Activated naive CD4-positive, alpha-beta T cell treated with anti-CD3 and anti-CD28 coated beads, Interleukin-2, amount 50 U/mL, for 72 hours (primary cell): Measurements from ENCODE around the gene GRAMD1B. TPM values are rescaled to one million over a fixed set of nuclear protein-coding genes. Genes with fewer than 3 reads are reported as not detected.

Source experiments
- ATAC-seq, 2 donors: fragments of 150-1000 bp; cut with Tn5 transposase; 2 replicates each; pipeline ENCODE4 v1.10.0; 2021; ENCODE audit warnings: mild to moderate bottlenecking in 2 of 2, moderate library complexity in 2 of 2
- DNase-seq, 2 donors: peaks; one replicate each; pipeline ENCODE4 v3.0.0; 2021 to 2022; ENCODE audit warnings: low spot score in 2 of 2
- H3K27ac Mint-ChIP-seq, 2 donors: one replicate each; pipeline ENCODE4 v1.8.0; 2022; ENCODE audit warnings: mild to moderate bottlenecking in 2 of 2, mixed read lengths in 2 of 2
- H3K36me3 Mint-ChIP-seq, 2 donors: one replicate each; pipeline ENCODE4 v1.8.0; 2022; ENCODE audit warnings: mixed read lengths in 2 of 2
- H3K9me3 Mint-ChIP-seq, 2 donors: one replicate each; pipeline ENCODE4 v1.8.0; 2022; ENCODE audit warnings: mixed read lengths in 2 of 2
- total RNA-seq, 2 donors: library from RNA; stranded (reverse); gene quantifications; one replicate each; pipeline ENCODE4 v1.2.3, GENCODE V29; 2022

Gene GRAMD1B
- 10 to 100 TPM; 36.7 to 66.2 TPM for total RNA-seq

DNA sequence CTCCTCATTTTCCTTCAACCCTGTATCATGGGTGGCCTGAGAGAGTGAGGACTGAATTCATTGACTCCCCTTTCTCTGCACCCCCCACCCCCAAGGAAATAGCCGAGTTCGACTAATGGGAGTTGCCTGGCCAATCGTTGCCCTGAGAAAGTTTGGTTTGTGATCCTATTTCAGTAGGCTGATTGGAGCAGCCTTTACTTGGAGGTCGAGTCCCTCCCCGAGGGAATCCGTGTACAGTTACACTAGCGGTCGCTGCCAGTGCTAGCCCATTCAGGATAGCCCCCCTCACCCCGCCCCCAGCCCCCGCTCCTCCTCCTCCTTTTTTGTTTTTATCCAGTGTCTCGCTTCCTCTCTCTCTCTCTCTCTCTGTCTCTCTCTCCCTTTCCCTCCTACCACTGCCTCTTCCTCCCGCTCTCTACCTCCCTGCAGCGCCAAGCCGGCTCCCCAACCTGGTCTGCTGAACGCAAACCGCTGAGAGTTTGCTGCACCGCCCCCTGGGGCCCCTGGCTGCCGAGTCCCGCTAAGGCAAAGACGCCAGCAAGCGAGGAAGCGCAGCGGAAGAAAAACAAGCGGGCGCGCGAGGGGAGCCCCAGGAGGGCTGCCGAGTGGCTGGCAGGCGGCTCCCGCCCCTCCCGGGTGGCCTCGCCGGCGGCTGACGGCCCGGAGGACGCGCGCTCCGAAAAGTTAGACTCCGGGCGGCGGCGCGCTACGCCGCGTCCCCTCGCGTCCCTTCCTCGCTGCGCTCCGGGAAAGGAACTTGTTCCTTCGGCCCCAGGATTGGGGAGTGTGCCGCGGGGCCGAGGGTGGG is at the start of gene GRAMD1B:
GRAMD1B (plus strand) TSS at position 357 of the 808 bp plus-strand sequence. CDS start 524 bp downstream, outside the sequence.
- DNase-seq, result peak; percentile 73 to 77
- H3K9me3 Mint-ChIP-seq, result no peaks in the 10 kb centered on the region
- ATAC-seq, result peak; percentile 38 to 71
- peaks cover 12 to 36% of the 10 kb centered on the region in 2 donors for H3K36me3 Mint-ChIP-seq
- peak within 1 kb of the TSS; percentile 85 to 88 for H3K27ac Mint-ChIP-seq

DNA sequence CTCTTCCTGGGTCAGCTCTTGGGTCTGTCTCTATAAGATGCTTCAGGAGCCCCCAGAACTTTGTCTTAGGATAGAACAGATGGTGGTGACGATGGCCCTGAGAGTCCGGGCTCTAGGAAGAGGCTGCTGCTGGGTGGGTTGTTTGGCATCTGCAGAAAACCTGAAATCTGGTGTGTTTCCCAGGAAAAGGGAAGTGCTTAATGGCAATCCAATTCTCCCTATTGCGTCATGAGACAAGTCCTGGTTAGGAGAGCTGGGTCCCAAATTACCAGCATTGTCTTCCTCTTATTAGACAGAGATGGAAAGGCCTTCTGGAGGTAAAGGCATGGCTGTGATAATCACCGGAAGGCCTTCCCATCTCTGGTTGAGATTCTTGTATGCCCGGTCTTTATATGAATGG is 48.9 kb upstream of the GRAMD1B start:
- Mint-ChIP-seq H3K27ac (peak overlapping the region in 1 of 2 donors; percentile 32), H3K36me3 (peaks cover 0 to 16% of the 10 kb centered on the region in 2 donors), H3K9me3 (no peaks in the 10 kb centered on the region)
- DNase-seq (no peak), ATAC-seq (no peak)

DNA sequence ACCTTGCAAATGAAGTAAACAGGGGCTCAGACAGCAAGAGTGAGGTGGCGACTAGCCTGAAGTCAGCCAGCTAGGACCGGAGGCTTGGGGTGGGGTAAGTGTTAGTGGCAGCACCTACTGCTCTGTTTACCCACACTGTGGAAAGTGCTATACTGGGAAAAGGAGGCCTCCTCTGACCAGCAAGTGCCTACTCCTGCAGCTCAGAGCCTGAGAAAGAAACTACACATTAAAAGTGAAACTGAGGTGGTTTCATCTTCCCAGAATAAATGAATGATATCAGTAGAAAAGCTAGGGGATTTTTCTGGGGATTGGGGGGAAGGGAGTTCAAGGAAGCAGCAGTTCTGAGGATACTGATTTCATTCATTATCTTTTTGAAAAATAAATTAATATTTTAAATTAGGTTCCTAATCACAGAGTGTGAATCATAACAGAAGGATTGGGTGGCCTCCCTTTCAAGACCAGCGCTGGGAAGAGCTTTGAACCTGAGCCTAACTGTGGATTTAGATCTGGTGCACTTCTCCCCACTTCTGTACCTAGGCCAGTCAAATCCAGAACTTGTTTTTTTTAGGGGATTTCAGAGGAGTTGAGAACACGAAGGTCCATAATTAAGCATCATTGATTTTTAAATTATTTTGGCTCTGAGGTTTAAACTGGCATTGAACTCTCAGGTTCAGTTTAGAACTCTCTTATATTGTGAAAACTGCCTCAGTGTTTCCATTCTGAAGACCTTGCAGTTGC is 48.1 kb upstream of the GRAMD1B start:
- peak; percentile 88 to 91 for ATAC-seq
- no peaks in the 10 kb centered on the region for H3K9me3 Mint-ChIP-seq
- peaks cover 0 to 11% of the 10 kb centered on the region in 2 donors for H3K36me3 Mint-ChIP-seq
- H3K27ac Mint-ChIP-seq, result peak overlapping the region in 1 of 2 donors; percentile 99
- peak; percentile 64 to 75 for DNase-seq

DNA sequence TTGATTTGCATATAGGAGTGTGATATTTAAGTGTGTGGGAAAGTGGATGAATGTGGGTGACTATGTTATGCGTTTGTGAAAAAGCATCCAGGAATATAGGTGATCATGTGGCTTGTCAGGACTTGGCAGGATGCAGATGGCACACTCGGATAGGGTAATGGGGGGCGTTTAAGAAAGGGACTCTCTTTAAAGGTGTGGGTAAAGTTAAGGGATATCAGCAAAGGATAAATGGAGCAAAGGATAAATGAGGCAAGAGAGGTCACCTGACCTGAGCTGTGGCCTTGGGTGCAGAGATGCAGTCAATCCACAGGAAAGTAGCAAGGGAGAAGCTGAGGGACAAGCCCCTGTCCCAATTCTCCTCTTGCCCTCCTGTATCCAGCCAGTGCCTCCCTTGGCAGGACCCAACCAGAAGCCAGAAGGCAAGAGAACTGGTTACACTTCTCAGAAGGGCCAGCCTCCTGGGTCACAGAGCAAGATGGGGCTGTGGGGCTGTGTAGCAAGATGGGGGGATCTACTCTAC is 47.5 kb upstream of the GRAMD1B start:
- Mint-ChIP-seq H3K27ac (peak overlapping the region in 1 of 2 donors; percentile 99), H3K9me3 (no peaks in the 10 kb centered on the region), H3K36me3 (peaks cover 0 to 7% of the 10 kb centered on the region in 2 donors)
- ATAC-seq (peak in 1 of 2 donors; percentile 2), DNase-seq (no peak)

DNA sequence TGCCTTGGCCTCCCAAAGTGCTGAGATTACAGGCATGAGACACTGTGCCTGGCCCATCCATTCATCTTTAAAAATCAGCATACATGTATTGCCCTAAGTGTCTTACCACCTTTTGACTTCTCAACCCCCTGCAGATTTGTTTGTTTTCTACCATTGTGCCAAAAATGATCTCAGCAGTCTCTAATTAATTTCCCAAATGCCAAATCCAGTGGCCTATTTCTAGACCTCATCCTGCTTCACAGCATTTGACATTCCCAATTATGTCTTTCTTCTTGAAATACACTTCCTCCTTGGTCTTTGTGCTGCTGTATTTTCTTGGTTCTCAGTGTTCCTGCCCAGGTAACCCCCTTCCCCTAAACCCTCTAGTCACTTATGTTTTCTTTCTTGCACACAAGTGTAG is 46.0 kb upstream of the GRAMD1B start:
- DNase-seq (no peak), ATAC-seq (no peak)
- no peak overlapping the region for H3K27ac Mint-ChIP-seq
- peaks cover 0 to 7% of the 10 kb centered on the region in 2 donors for H3K36me3 Mint-ChIP-seq
- no peaks in the 10 kb centered on the region for H3K9me3 Mint-ChIP-seq

DNA sequence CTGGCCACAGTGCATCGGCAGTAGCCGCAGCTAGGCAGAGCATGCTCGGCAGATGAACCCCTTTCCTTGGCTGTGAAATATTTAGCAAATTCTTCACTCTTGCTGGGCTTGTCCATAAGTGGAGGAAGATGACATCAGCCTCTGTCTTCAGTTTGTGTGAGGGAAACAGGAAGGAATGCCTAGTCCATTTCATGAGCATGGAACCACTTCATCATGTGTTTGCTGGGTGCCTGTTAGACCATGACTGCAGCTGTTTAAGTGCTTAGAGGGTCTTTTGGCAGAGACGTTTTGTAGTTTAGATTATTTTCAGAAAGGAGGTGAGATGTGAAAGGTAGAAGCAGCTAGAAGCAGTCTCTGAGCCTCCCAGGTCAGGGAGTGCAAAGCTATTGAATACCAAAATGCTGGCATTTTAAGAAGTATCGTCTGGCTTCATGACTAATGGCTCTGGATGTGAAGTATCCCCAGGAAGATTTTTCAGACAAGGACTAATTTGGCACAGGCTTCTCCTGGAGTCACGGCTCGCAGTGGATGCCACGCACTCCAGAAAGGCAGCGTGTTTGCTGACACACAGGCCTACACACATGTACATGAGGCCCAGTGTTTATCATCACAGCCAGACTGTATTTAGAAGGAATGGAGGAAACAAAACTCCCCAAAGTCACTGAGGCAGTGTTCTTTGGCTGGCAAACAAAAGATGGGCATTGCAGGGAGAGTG is 43.1 kb upstream of the GRAMD1B start:
- DNase-seq (no peak), ATAC-seq (no peak)
- Mint-ChIP-seq H3K36me3 (no peaks in the 10 kb centered on the region), H3K27ac (no peak overlapping the region), H3K9me3 (no peaks in the 10 kb centered on the region)

DNA sequence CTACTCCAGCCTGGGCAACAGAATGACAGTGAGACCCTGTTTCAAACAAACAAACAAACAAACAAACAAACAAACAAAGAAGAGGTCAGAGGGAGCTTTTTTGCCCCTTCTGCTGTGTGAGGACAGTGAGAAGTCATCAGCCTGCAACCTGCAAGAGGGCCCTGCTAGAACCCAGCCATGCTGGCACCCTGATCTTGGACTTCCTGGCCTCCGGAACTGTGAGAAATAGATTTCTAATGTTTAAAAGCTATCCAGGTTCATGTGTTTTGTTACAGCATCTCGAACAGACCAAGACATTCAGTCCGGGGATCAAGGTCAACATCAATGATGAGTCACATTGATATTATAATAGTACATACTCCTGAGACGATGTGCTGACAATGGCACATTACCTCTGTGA is 41.4 kb upstream of the GRAMD1B start:
- Mint-ChIP-seq H3K9me3 (no peaks in the 10 kb centered on the region), H3K27ac (no peak overlapping the region), H3K36me3 (no peaks in the 10 kb centered on the region)
- DNase-seq, result no peak
- ATAC-seq, result no peak

DNA sequence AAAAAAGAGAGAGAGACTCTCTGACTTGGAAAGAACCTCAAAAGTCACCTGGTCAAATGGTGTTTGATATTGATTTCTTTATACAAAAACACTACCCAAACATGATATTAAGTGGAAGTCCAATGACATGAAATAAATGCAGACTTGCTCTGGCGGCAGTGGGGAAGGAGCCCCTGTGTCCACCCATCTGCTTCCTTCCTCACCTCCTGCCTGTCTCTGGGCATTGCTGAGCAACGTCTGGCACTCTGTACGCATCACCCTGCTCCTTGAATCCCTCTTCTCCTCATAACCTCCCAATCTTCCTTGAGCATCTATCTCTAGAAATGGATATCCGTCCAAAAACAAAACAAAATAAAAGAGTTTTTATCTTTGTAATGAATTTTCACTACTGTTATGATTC is 39.9 kb upstream of the GRAMD1B start:
- no peak overlapping the region for H3K27ac Mint-ChIP-seq
- H3K9me3 Mint-ChIP-seq, result no peaks in the 10 kb centered on the region
- no peaks in the 10 kb centered on the region for H3K36me3 Mint-ChIP-seq
- ATAC-seq, result no peak
- no peak for DNase-seq

DNA sequence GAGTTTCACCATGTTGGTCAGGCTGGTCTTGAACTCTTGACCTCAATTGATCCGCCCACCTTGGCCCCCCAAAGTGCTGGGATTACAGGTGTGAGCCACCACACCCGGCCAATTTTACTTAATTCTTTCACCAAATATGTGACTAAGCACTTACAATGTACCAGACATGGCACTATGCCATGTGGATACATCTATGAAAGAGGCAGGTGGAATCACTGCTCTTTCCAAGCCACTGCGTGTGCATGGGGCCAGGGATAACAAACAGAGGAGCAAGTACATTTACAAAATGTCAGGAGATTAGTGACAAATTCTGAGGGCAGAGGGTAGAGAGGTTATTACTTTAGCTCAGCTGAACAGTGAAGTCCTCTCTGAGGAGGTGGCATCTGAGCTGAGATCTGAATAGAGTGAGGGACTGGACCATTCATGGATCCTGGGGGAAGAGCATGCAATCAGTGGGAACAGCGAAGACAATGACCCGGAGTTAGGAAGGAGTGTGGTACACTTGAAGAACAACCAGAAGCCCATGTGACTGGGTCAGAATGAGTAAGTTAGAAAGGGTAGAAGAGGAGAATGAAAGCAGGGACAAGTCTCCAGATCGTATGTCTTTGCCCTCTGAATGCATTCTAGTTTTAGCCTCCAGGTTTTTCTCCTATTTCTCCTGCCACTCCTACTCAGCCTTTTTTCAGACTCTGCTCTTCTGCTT is 38.3 kb upstream of the GRAMD1B start:
- no peak overlapping the region for H3K27ac Mint-ChIP-seq
- DNase-seq (no peak), ATAC-seq (no peak)
- no peaks in the 10 kb centered on the region for H3K9me3 Mint-ChIP-seq
- H3K36me3 Mint-ChIP-seq, result no peaks in the 10 kb centered on the region

DNA sequence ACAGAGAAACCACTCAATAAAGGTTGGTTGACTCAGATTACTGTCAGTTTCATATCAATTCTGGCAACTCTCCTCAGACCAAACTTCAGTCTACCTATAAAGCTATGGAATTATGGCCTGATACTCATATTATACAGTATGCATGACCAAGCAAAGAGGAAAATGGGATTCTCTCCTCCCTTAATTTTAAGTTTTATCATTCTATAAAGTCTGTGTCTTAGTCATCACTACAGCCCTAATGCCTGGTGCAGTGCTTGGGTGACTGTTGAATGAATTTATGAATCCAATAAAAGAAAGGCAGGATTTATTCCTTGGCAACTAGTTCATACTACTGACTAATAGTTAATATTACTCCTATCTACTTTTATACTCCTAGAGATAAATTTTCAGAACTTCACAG is 37.6 kb upstream of the GRAMD1B start:
- DNase-seq (no peak), ATAC-seq (no peak)
- H3K36me3 Mint-ChIP-seq, result no peaks in the 10 kb centered on the region
- no peaks in the 10 kb centered on the region for H3K9me3 Mint-ChIP-seq
- no peak overlapping the region for H3K27ac Mint-ChIP-seq

DNA sequence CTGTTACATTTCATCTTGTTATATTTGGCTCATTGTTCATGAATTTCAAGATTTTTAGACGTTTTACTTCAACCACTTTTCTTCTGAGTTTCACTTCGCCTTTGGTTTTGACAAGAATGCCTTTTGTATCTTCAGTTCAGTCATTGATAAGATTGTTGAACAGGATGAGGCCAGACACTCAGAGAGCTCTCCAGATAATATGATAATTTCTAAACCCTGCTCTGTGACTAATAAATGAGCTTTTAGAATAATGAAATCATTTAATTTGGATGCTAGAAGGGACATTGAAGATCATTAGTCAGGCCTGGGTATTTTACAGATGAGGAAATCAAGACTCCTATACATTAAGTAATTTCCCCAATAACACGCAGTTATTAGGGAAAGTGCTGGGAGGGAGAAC is 37.2 kb upstream of the GRAMD1B start:
- H3K27ac Mint-ChIP-seq, result no peak overlapping the region
- DNase-seq (no peak), ATAC-seq (no peak)
- no peaks in the 10 kb centered on the region for H3K9me3 Mint-ChIP-seq
- peaks cover 0 to 4% of the 10 kb centered on the region in 2 donors for H3K36me3 Mint-ChIP-seq

DNA sequence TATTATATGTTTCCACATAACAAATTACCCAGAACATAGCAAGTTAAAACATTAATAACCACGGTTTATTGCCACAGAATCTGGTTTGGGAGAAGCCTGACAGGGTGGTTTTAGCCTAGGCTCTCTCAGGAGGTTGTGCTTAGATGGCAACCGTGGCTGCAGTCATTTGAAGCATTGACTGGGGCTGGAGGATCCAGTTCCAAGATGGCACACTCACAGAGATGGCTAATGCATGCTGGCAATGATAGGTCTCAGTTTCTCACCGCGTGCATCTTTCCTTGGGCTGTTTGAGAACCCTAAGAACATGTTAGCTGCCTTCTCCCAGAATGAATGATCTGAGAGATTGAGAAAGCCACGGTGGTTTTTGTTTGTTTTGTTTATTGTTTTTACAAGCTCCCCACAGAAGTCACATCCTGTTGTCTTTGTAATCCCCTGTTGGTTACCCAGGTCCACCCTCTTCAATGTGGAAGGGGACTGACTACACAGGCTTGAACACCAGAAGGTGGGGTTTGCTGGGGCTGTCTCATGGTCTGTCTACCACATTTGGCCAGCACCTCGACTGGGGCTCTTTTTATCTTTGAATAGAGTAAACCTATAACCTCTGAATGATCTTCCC is 36.6 kb upstream of the GRAMD1B start:
- no peaks in the 10 kb centered on the region for H3K9me3 Mint-ChIP-seq
- DNase-seq (no peak), ATAC-seq (no peak)
- H3K36me3 Mint-ChIP-seq, result peaks cover 0 to 8% of the 10 kb centered on the region in 2 donors
- H3K27ac Mint-ChIP-seq, result no peak overlapping the region

DNA sequence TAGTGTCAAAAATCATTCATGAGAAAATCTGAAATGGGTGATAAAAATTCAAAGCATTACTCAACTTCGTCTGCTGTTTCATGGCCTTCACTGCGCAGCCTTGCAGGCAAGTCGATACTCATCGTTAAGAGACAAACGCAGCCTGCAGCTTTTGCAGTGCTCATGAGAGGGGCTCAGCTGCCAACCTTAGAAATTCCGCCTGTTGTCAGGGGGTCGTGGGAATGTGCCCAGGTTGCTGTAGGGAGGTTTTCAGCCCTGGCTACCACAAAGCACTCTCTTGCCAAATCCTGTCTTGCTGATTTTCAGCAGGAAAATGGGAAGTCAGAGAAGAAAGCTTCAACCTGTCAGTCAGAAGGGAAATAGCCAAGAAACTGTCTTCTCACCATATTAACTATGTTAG is 25.4 kb upstream of the GRAMD1B start:
- Mint-ChIP-seq H3K27ac (peak overlapping the region in 1 of 2 donors; percentile 6), H3K9me3 (no peaks in the 10 kb centered on the region), H3K36me3 (no peaks in the 10 kb centered on the region)
- no peak for ATAC-seq
- no peak for DNase-seq

DNA sequence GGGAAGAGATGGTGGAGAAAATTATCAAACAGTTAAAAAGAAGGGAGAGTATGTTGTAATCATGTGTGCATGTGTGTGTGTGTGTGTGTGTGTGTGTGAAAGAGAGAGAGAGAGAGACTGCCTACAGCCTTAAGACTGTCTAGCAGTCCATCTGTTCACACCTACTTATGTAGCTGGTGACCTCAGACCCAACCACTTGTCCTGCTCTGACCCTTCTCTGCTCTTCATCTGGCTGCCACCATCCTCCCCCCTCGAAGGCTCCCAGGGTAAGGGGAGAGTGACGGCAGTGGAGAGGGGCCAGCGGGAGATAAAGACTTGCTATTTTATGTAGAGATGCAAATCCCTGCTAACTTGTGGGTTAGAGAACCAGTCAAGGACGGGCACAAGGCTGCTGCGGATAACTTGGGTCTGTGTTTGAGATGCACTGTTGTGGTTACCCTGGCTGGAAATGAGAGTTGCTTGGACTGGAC is 24.9 kb upstream of the GRAMD1B start:
- Mint-ChIP-seq H3K9me3 (no peaks in the 10 kb centered on the region), H3K27ac (no peak overlapping the region), H3K36me3 (no peaks in the 10 kb centered on the region)
- ATAC-seq (no peak), DNase-seq (no peak)

DNA sequence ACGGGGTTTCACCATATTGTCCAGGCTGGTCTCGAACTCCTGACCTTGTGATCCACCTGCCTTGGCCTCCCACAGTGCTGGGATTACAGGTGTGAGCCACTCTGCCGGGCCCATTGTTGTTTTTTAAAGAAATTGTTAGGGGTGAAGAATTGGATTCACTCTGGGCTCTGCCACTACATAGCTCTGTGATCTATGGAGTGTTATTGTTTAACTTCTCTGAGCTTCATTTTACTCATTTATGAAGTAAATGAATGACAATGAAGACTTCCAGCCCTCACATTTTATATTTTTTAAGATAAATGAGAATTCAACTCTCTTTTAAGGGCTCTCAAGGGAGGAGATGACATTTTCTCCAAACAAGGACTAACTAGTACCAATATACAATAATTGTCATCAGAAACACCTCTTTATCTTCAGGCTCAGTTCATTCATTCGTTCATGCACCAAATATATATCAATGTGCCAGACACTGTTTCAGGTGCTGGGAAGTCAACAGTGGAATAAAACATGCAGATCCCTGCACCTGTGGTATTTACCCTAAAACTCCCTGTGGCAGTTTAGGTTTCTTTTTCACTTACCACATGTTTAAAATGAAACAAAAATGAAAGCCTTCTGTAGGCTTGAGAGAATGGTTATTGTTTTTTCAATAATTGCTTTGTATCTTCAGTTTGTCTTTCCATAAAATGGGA is 23.5 kb upstream of the GRAMD1B start:
- ATAC-seq, result peak; percentile 68 to 89

More for the DNA sequence above, 23.5 kb upstream of the GRAMD1B start:
- H3K36me3 Mint-ChIP-seq, result no peaks in the 10 kb centered on the region
- no peaks in the 10 kb centered on the region for H3K9me3 Mint-ChIP-seq
- H3K27ac Mint-ChIP-seq, result peak overlapping the region; percentile 43 to 77
- DNase-seq, result no peak
